OCI-LY3 (cell line): Measurements from ENCODE around the gene ALG5.

Experiments used
- H2AFZ ChIP-seq: fragments of 200-600, 300-600 bp; shearing (Covaris generic); 2 replicates; pipeline ENCODE4 v1.6.0; 2014; ENCODE audit warnings: antibody characterized with exemption, low read depth, low read length
- H3K27ac ChIP-seq: fragments of 200-600, 300-600 bp; sonication (generic); 2 replicates; pipeline ENCODE4 v1.5.1; 2014; ENCODE audit warnings: mild to moderate bottlenecking, low read length, moderate library complexity, mixed read lengths
- H3K27me3 ChIP-seq: fragments of 200-600, 300-600 bp; sonication (generic); 2 replicates; pipeline ENCODE4 v1.6.1; 2014; ENCODE audit warnings: low read depth, low read length, mixed read lengths
- H3K36me3 ChIP-seq: fragments of 200-600, 300-600 bp; sonication (generic); replicated peaks from 2 replicates; pipeline ENCODE3; 2014; ENCODE audit warnings: low read depth, low read length, mixed read lengths
- H3K4me1 ChIP-seq: fragments of 300-600, 200-600 bp; sonication (generic); 2 replicates; pipeline ENCODE4 v1.6.1; 2014; ENCODE audit warnings: low read length, mixed read lengths
- H3K4me2 ChIP-seq: fragments of 200-600, 300-600 bp; sonication (generic); 2 replicates; pipeline ENCODE4 v1.6.1; 2014; ENCODE audit warnings: low read length, mixed read lengths
- H3K4me3 ChIP-seq: fragments of 300-600, 200-600 bp; sonication (generic); 2 replicates; pipeline ENCODE4 v1.5.1; 2014; ENCODE audit warnings: antibody characterized with exemption, mild to moderate bottlenecking, low read length, moderate library complexity
- H3K79me2 ChIP-seq: fragments of 300-600, 200-600 bp; shearing (Covaris generic); 2 replicates; pipeline ENCODE4 v1.6.1; 2014; ENCODE audit warnings: mild to moderate bottlenecking, low read length, mixed read lengths
- H3K9ac ChIP-seq: fragments of 300-600, 200-600 bp; shearing (Covaris generic); 2 replicates; pipeline ENCODE4 v1.6.0; 2014; ENCODE audit warnings: mild to moderate bottlenecking, low read length, moderate library complexity
- H3K9me3 ChIP-seq: fragments of 200-600, 300-600 bp; shearing (Covaris generic); 2 replicates; pipeline ENCODE4 v1.6.1; 2014; ENCODE audit warnings: low read length, mixed read lengths; ENCODE audit not compliant: insufficient read depth
- H4K20me1 ChIP-seq: fragments of 200-600, 300-600 bp; sonication (generic); 2 replicates; pipeline ENCODE4 v1.6.1; 2016; ENCODE audit warnings: low read length, mixed read lengths; ENCODE audit not compliant: insufficient read depth
- CTCF ChIP-seq: fragments of 200-600, 300-600 bp; sonication (generic); IDR thresholded peaks from 2 replicates; pipeline ENCODE4 v1.5.1; 2014; ENCODE audit warnings: antibody characterized with exemption, low read length, low read depth
- EZH2phosphoT487 ChIP-seq: fragments of 200-600 bp; shearing (Covaris generic); IDR thresholded peaks from 2 replicates; pipeline ENCODE4 v1.6.1; 2018; ENCODE audit warnings: antibody characterized with exemption, mixed run types, low read depth

The ALG5 gene

GRCh38 chr13:36925603-36926002 lies 73.5 kb downstream of the ALG5 start:
- H3K4me2 ChIP-seq = no peak overlapping the region
- H4K20me1 ChIP-seq = no peaks in the 10 kb centered on the region
- H2AFZ ChIP-seq = no peak overlapping the region

GRCh38 chr13:36924001-36924400 lies 75.1 kb downstream of the ALG5 start:
- Histone ChIP-seq H3K27me3 (no peaks in the 10 kb centered on the region), H3K36me3 (no peaks in the 10 kb centered on the region), H3K27ac (no peak overlapping the region), H3K9ac (no peak overlapping the region), H3K4me3 (no peak overlapping the region), H3K9me3 (no peaks in the 10 kb centered on the region), H2AFZ (no peak overlapping the region), H3K4me1 (no peaks in the 10 kb centered on the region), H3K79me2 (no peaks in the 10 kb centered on the region), H4K20me1 (no peaks in the 10 kb centered on the region), H3K4me2 (no peak overlapping the region)
- no peak for TF ChIP-seq CTCF
- no peak for TF ChIP-seq EZH2phosphoT487

More at GRCh38 chr13:36925603-36926002, 73.5 kb downstream of the ALG5 start:
- H3K79me2 ChIP-seq = no peaks in the 10 kb centered on the region
- H3K9me3 ChIP-seq = no peaks in the 10 kb centered on the region
- TF ChIP-seq CTCF (no peak), EZH2phosphoT487 (no peak)
- no peaks in the 10 kb centered on the region for H3K27me3 ChIP-seq
- H3K9ac ChIP-seq = no peak overlapping the region
- no peak overlapping the region for H3K4me3 ChIP-seq
- no peak overlapping the region for H3K27ac ChIP-seq
- no peaks in the 10 kb centered on the region for H3K36me3 ChIP-seq
- H3K4me1 ChIP-seq = no peaks in the 10 kb centered on the region

- TF ChIP-seq EZH2phosphoT487 (no peak), CTCF (no peak)
- H3K4me1 ChIP-seq = no peaks in the 10 kb centered on the region
Measured at GRCh38 chr13:36921631-36922301, 77.4 kb downstream of the ALG5 start.

GRCh38 chr13:36920616-36921185 lies 78.4 kb downstream of the ALG5 start:
- TF ChIP-seq CTCF (no peak), EZH2phosphoT487 (no peak)
- H3K27ac ChIP-seq = no peak overlapping the region
- H3K9me3 ChIP-seq = no peaks in the 10 kb centered on the region
- H2AFZ ChIP-seq = no peak overlapping the region
- 0 out of 2 replicates have a peak, but pooled peaks cover 3% of the 10 kb centered on the region for H3K27me3 ChIP-seq
- no peak overlapping the region for H3K4me3 ChIP-seq
- H3K9ac ChIP-seq = no peak overlapping the region
- no peaks in the 10 kb centered on the region for H3K4me1 ChIP-seq
- no peak overlapping the region for H3K4me2 ChIP-seq
- H4K20me1 ChIP-seq = no peaks in the 10 kb centered on the region
- no peaks in the 10 kb centered on the region for H3K36me3 ChIP-seq
- no peaks in the 10 kb centered on the region for H3K79me2 ChIP-seq

More at GRCh38 chr13:36921631-36922301, 77.4 kb downstream of the ALG5 start:
- no peaks in the 10 kb centered on the region for H3K9me3 ChIP-seq
- H3K27ac ChIP-seq = no peak overlapping the region
- H3K79me2 ChIP-seq = no peaks in the 10 kb centered on the region
- no peaks in the 10 kb centered on the region for H4K20me1 ChIP-seq
- H3K36me3 ChIP-seq = no peaks in the 10 kb centered on the region
- H3K9ac ChIP-seq = no peak overlapping the region
- H3K27me3 ChIP-seq = 0 out of 2 replicates have a peak, but pooled peaks cover 1% of the 10 kb centered on the region
- H2AFZ ChIP-seq = no peak overlapping the region
- H3K4me2 ChIP-seq = no peak overlapping the region
- no peak overlapping the region for H3K4me3 ChIP-seq
